Measurements from ENCODE around the gene FRS2. TPM values are rescaled to one million over a fixed set of nuclear protein-coding genes. Genes with fewer than 3 reads are reported as not detected.

FRS2 gene
- total RNA-seq, 1 experiment from 2014 or later = 33.7 TPM

GRCh38 chr12:69580074-69580473 lies 109.9 kb downstream of the FRS2 start:
- Histone ChIP-seq H3K27me3 (ENCODE audit: insufficient read depth, low read length) (no peaks in the 10 kb centered on the region), H3K27ac (ENCODE audit: insufficient read length, low read depth, low read length) (no peak overlapping the region), H2AK5ac (ENCODE audit: insufficient read length, low read length) (no peak overlapping the region), H2BK20ac (ENCODE audit: low read depth, low read length, poor library complexity, severe bottlenecking) (no peak overlapping the region), H3K23me2 (ENCODE audit: insufficient read length, low read depth, low read length, poor library complexity, severe bottlenecking) (no peaks in the 10 kb centered on the region), H3K14ac (ENCODE audit: insufficient read depth, low read length) (no peak overlapping the region), H2BK120ac (ENCODE audit: low read depth, low read length, poor library complexity, severe bottlenecking) (no peak overlapping the region), H3K9ac (ENCODE audit: extremely low read depth, insufficient read length, low read length) (no peak overlapping the region), H4K20me1 (ENCODE audit: control insufficient read depth, insufficient read depth, insufficient read length) (no peaks in the 10 kb centered on the region), H3K4me1 (ENCODE audit: insufficient read depth, low read length) (no peaks in the 10 kb centered on the region), H3K18ac (ENCODE audit: insufficient read length, low read depth, low read length) (no peak overlapping the region), H3K9me3 (ENCODE audit: control insufficient read depth, low read depth, low read length) (no peaks in the 10 kb centered on the region), H3K56ac (ENCODE audit: insufficient read length, low read depth, low read length) (no peak overlapping the region), H2BK12ac (ENCODE audit: insufficient read length, low read depth, low read length) (no peak overlapping the region), H3K23ac (ENCODE audit: insufficient read length, low read depth, low read length) (no peak overlapping the region), H4K8ac (replicated peaks; ENCODE audit: insufficient read length, low read depth, low read length) (no peak overlapping the region), H3K4me2 (ENCODE audit: insufficient read depth, insufficient read length, low read length) (no peak overlapping the region), H3K4ac (ENCODE audit: low read depth, low read length) (no peak overlapping the region), H3K79me2 (ENCODE audit: insufficient read depth, low read length) (no peaks in the 10 kb centered on the region), H3K79me1 (ENCODE audit: insufficient read depth, low read depth, low read length, poor library complexity, severe bottlenecking) (no peaks in the 10 kb centered on the region), H3T11ph (ENCODE audit: low read length) (no peak overlapping the region), H2BK15ac (ENCODE audit: low read depth, low read length) (no peak overlapping the region), H2AFZ (ENCODE audit: low read length) (no peak overlapping the region), H4K5ac (ENCODE audit: insufficient read length, low read depth, low read length) (no peak overlapping the region), H4K91ac (ENCODE audit: insufficient read length, low read depth, low read length) (no peak overlapping the region), H2BK5ac (ENCODE audit: insufficient read length, low read length) (no peak overlapping the region)
- Mint-ChIP-seq H3K36me3 (ENCODE audit: insufficient read depth in 1 of 3, low read depth in 3 of 3) (peaks cover 2 to 6% (median 6%) of the 10 kb centered on the region in 3 experiments; a peak in 2 of 7 replicates), H3K4me3 (no peak overlapping the region), H3K9me3 (no peaks in the 10 kb centered on the region), H3K27me3 (ENCODE audit: low read depth) (no peaks in the 10 kb centered on the region), H3K27ac (peak overlapping the region in 1 of 3 experiments; percentile 1; a peak in 2 of 7 replicates), H3K4me1 (peaks cover 11 to 13% of the 10 kb centered on the region in 2 experiments)
- WGBS (ENCODE audit: extremely low coverage, insufficient read length, low lambda C conversion rate) = no CpG with 5 or more reads among the region's 1 CpG
- no peak for TF ChIP-seq CTCF (conservative IDR thresholded peaks at IDR 0.05)
- DNase-seq = no peak
